Sigmoid colon (tissue), 4 donors: ENCODE measurements around the gene TRPM3.

Experiments used
- POLR2A ChIP-seq, 2 donors: fragments of 450-650 bp; IDR thresholded peaks; one replicate each; pipeline ENCODE4 v1.6.1; 2016; ENCODE audit warnings: antibody characterized with exemption in 2 of 2, mild to moderate bottlenecking in 2 of 2, moderate library complexity in 2 of 2
- POLR2AphosphoS5 ChIP-seq, 4 donors: sonication (generic); formaldehyde crosslinking; IDR thresholded peaks; one replicate each; pipeline ENCODE4 v1.6.1; 2017; ENCODE audit warnings: antibody characterized with exemption in 4 of 4
- TF ChIP-seq, protein P1 (sequence below), 4 experiments: fragments of 450-650 bp in 3 of 4; fragments of 200-600 bp in 1 of 4; IDR thresholded peaks; one replicate each; pipeline ENCODE4 v1.5.1; 2016 to 2019; ENCODE audit warnings: antibody characterized with exemption in 4 of 4, mild to moderate bottlenecking in 3 of 4, moderate library complexity in 2 of 4

GRCh38 chr9:70910598-70910997 is 210.8 kb downstream of the TRPM3 start:
- TF ChIP-seq, protein P1, sequence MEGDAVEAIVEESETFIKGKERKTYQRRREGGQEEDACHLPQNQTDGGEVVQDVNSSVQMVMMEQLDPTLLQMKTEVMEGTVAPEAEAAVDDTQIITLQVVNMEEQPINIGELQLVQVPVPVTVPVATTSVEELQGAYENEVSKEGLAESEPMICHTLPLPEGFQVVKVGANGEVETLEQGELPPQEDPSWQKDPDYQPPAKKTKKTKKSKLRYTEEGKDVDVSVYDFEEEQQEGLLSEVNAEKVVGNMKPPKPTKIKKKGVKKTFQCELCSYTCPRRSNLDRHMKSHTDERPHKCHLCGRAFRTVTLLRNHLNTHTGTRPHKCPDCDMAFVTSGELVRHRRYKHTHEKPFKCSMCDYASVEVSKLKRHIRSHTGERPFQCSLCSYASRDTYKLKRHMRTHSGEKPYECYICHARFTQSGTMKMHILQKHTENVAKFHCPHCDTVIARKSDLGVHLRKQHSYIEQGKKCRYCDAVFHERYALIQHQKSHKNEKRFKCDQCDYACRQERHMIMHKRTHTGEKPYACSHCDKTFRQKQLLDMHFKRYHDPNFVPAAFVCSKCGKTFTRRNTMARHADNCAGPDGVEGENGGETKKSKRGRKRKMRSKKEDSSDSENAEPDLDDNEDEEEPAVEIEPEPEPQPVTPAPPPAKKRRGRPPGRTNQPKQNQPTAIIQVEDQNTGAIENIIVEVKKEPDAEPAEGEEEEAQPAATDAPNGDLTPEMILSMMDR (IDR thresholded peaks at IDR 0.05) = no peak
- TF ChIP-seq POLR2AphosphoS5 (IDR thresholded peaks at IDR 0.05) (no peak), POLR2A (IDR thresholded peaks at IDR 0.05) (no peak)
